ENCODE measurements around the gene LCN9.
"Not testable (repeated sequence)": the region's sequence is repeated elsewhere in the genome, so short reads cannot be mapped to it uniquely, and the experiment has no call there.

Gene LCN9

GRCh38 chr9:135647884-135648283, 15.2 kb upstream of the LCN9 start:
- no peak for DNase-seq (ENCODE audit: low read depth)

- no peak for DNase-seq (ENCODE audit: low read depth)
Measured at GRCh38 chr9:135648494-135649410, 14.4 kb upstream of the LCN9 start.

- no peak for DNase-seq (ENCODE audit: low read depth)
Measured at GRCh38 chr9:135649508-135649907, 13.6 kb upstream of the LCN9 start.

- no peak for DNase-seq (ENCODE audit: low read depth)
Measured at GRCh38 chr9:135650408-135650807, 12.7 kb upstream of the LCN9 start.

GRCh38 chr9:135655317-135655716, 7.8 kb upstream of the LCN9 start:
- no peak for DNase-seq (ENCODE audit: low read depth)

GRCh38 chr9:135657416-135657815, 5.7 kb upstream of the LCN9 start:
- DNase-seq (ENCODE audit: low read depth) = no peak

- DNase-seq (ENCODE audit: low read depth) = no peak
Measured at GRCh38 chr9:135659252-135659651, 3.9 kb upstream of the LCN9 start.

GRCh38 chr9:135660407-135660806, 2.7 kb upstream of the LCN9 start:
- DNase-seq (ENCODE audit: low read depth) = no peak

GRCh38 chr9:135661816-135662560, 1.1 kb upstream of the LCN9 start:
- DNase-seq (ENCODE audit: low read depth) = no peak

GRCh38 chr9:135663451-135663770, 302 bp downstream of the LCN9 start:
- DNase-seq (ENCODE audit: low read depth) = no peak

GRCh38 chr9:135663857-135664256, 748 bp downstream of the LCN9 start:
- DNase-seq (ENCODE audit: low read depth) = no peak

GRCh38 chr9:135664266-135664665, 1.2 kb downstream of the LCN9 start:
- no peak for DNase-seq (ENCODE audit: low read depth)

GRCh38 chr9:135664801-135665794, 2.0 kb downstream of the LCN9 start:
- no peak for DNase-seq (ENCODE audit: low read depth)

GRCh38 chr9:135665795-135666189, 2.7 kb downstream of the LCN9 start:
- no peak for DNase-seq (ENCODE audit: low read depth)

- no peak for DNase-seq (ENCODE audit: low read depth)
Measured at GRCh38 chr9:135666534-135667462, 3.7 kb downstream of the LCN9 start.

- no peak for DNase-seq (ENCODE audit: low read depth)
Measured at GRCh38 chr9:135667463-135668001, 4.4 kb downstream of the LCN9 start.

GRCh38 chr9:135669018-135669417, 5.9 kb downstream of the LCN9 start:
- not testable (repeated sequence) for DNase-seq (ENCODE audit: low read depth)

- DNase-seq (ENCODE audit: low read depth) = no peak
Measured at GRCh38 chr9:135669616-135670285, 6.6 kb downstream of the LCN9 start.

GRCh38 chr9:135670721-135671590, 7.8 kb downstream of the LCN9 start:
- no peak for DNase-seq (ENCODE audit: low read depth)

All from GM04503 (cell line).